HG02970 (cell line): ENCODE results near the gene FOXC1.

Source experiments
- ATAC-seq: cut with Tn5 transposase; IDR thresholded peaks from one replicate; pipeline ENCODE4 v1.9.1; 2021; ENCODE audit warnings: mild to moderate bottlenecking, moderate library complexity, moderate number of reproducible peaks; ENCODE audit not compliant: unreplicated experiment, low FRiP score

FOXC1 gene

DNA sequence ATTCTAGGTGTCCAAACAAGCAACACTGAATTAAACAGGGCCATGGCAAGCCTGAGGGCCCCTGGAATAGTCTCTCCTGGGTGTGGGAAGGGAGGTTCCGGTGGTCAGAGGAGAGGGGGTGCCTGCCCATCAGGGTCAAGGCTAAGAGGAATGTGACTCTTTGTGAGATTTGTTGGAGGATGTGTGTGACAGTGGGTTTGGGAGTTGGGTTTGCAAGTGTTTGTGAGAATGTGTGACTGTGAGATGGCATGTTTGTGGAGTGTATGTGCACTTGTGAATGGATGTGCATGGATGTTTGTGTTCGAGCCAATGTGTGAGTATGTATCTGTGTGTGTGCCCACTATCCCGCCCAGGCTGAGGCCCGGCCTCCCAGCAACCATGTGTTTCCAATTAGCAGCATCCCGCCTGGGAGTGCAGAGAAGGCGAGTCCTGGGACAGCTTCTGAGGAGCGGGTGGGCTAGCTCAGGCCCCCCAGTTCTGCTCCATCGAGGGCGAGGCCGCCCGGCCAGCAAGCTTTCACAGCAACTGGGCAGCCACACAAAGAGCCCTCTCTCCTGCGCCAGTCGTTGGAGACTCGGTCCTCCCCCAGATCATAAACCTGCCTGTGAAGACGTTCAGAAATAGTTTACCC is 12.6 kb downstream of the FOXC1 start:
- ATAC-seq: no peak

DNA sequence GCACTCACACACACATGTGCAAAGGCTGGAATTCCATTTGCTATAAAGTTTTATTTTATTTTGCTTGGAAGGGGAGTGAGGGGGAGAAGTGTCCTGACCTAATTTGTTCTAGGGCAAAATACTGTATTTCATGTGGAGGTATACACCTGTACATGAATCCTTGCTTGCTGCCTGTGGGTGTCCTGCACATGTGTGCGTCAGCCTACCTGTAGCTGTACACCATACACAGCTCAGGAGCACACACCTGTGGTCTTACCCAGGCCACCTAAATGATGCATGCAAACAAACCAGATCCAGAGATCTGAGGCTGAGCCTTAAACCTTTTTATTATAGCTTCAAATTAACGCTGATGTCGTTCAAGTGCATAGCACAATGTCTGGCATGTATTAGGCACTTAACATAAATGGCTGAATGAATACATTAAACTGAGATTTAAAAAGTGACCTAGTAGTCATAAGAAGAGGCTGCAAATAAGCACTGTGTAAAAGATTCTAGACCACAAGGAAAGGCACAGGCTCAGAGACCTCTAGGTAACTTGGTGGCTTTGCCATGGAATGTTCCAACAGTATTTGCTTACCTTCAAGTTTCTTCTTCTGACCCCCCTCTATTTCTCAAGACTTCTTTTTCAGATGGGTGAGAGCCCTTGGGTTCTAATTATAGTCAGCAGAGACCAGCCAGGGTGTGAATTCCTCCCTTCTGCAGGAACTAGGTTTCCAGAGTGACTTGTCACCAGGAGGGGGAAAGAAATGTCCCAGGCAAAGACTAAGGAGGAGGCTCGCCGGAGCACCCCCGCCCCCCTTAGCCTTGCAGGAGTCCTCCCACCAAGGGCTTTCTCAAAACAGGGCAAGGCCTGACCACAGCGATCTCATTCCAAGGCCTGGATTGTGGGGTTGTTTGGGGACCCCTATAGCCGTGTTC is 13.4 kb downstream of the FOXC1 start:
- ATAC-seq: no peak

DNA sequence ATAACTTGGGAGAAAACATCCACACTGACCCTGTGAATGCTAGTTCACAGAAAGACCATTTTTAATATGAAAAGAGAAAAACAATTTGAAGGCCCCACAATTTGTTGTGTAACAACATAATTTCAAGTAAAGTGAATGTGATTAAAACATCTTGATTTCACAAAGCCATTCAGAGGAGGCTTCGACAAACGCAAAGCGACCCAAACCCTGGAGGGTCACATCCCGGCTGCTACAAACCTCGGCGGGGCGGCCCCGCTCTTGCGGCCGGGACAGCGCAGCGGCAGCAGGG is 14.0 kb downstream of the FOXC1 start:
- no peak for ATAC-seq

DNA sequence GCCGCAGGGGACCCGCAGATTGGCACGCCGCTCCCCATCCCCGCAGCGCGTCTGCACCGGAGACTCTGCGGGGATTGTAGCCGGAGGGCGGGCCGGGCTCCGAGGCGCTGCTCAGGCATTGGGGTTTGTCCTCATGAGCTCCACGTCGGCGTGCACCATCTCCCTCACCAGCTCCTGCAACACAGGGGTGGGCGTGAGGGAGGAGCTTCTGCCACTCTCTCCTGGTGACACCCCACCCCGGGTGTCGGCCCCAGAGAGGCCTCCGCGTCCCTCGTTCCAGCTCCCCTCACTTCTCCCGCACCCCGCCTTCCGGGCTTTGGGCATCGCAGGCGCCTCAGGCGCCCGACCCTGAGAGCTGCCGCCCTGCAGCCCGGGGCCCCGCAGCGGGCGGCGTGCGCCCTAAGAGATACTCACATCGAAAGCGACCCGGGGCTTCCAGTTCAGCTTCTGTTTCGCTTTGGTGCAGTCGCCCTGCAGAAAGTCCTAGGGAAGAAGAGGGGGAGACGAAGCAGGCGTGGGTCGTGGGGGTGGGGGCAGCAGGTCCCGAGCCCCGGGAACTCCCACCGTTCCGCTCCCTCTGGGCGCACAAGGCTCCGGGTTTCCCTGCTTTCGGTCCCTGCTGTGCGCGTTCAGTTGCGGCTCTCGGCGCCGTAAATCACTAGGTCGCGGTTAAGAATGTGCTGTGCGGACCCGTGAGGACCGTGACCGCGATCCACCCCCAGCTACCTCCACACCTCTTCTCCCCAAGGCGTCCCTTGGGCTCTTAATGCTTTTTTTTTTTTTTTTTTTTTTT is 14.5 kb downstream of the FOXC1 start:
- ATAC-seq: no peak

DNA sequence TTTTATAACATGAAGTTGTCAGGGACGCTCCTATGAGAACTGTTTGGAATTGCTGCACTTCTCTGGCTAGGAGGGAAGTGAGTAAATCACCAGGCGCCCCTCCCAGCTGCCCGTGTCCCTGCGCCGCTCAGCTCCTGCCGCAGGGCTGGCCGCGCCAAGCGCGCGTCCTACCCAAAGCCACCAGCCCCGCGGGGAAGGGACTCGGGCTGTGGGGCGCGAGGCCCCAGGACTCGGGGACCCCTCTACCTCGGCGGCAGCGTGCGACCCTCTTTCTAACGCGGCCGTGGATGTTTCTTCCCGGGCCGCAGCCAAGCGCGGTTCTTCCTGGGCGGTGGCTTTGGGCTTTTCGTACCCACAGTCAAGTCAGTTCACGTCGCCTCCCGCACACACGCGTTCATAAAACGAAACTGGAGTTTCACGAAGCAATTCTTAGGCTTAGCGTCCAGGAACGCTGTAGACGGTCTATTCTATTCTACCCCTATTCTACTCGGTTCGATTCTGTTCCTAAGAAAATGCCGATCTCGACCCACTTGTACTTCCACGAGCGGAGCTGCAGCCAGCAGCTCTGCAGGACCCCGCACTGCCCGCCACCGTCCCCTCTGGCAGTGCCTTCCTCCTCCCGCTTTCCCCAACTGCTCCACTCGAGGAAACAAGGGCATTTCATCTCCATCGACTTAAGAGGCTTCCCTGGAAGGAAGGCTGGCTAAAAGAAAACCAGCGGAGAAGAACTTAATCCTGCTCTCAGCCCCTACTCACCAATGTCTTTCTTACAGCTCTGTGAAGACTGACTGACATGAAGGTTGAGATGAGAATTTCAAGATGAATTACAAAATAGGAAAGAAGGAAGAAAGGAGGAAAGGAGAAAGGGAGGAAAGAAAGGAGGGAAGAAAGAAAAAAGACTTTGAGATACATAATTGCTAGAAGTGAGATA is 15.4 kb downstream of the FOXC1 start:
- ATAC-seq: no peak

DNA sequence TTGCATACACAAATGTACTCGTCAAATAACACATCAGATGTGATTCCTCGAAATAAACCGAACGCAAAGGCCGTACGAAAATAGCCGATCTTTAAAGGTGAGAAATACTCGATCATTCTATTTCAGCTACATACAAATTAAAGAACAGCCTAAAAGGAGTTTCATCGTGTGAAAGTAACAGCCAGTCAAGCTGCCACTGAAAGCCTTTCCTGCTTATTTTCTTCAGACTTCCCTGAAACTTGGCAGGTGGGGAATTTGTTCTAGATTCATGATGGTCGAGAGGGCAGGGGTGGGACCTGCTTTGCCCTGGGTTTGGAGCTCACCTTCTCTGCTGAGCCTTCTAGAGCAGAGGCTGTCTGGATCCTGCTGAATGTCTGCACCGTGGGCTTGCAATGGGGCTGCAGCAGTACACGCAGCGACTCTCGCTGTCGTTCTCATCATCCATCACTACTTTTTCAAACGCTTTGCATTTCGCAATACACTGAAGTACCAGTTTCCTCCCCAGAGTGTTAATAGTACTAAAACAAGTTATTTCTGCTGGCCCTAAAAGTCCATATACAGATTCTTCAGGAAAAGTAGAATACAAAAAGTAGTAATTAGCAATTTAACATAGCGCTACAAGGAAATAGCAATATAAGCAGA is 16.2 kb downstream of the FOXC1 start:
- no peak for ATAC-seq

DNA sequence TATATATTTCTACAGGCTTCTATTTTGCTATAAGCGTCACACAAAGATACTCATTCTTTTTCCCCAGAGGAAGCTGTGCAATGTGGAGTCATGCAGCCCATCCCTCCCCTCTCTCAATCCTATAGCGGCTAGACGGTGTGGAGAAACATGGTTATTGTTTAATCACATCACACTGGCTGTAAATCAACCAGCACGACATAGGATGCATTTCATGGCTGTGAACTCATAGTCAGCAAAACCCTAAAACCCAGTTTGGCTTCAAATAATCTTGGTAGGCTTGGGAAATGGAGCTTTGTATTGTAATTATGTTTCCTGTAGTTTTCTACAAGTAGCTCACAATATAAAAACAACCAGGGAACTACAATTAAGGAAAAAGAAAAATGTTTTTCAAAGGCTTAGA is 16.8 kb downstream of the FOXC1 start:
- ATAC-seq: no peak

DNA sequence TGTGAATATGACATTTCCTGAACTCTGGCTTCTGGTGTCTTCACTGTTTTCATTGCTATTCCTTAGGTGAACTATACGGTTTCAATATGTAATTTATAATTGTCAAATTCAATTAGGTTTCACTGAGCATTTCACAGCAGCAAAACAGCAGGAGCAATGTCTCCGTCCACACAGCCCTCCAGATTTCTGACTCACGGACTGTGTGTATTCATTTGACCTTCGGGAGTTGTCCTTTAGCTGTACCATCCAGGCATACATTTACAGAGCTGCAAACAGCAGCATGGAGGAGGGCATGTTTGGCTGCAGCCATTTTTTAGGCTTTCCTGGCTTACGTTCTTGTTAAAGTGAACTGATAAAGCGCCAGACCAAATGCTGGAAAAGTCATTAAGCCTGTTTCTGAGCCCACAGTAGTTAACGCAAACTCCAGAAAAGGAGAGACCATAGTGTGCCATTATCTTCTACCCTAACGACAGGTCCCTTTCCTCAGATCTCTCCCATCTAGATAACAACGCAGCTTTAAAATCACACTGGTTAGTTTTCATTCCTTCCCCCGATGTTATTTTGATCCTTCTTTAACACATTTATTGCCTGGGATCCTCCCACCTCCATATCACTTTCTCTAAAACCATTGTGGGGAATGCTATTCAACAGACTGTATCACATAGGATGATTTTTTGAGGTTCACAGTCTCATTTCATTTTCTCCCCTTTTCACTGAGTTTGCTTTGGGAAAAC is 18.3 kb downstream of the FOXC1 start:
- ATAC-seq: no peak

DNA sequence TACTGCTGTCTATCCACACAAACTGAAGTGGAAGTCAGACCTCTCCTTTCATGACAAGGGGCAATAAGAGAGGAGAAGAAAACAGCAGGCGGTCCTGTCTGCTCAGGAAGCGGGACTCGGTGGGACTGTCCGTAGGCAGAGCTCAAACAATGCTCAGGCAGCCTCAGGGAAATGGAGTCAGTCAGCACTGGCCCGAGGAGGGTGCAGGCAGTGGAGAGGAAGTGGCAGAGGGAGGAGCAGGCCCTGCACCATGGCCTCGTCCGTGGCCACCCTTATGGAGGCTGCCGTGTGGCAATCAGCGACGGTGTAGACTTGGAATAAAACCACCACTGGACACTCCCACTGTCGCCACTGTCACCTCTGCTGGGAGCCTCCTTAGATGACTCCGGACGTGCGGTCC is 19.6 kb downstream of the FOXC1 start:
- no peak for ATAC-seq

DNA sequence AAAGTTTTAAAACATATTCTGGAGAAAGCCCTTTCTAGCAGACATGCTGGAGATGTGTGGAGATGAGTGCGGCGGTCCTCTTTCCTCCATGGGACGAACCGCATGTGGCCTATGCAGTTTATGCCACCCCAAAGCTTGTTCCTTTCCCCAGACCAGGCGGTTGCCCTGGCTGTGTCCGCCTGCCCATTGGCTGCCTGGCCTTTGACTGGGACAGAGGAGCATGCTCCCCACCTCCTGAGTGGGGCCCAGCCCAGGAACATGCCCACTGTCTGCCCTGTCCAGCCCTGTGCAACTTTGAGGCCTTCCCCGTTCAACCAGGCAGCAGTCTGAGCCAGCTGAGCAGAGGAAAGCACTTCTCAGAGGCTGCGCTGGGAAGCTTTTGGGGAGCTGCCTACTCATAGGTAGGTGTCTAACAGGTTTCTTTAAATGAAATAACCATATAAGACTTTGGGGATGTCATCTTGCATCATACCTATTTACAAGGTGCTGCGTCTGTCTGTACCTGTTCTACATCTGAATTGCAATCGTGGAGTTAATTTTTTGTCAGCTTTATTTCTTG is 20.6 kb downstream of the FOXC1 start:
- ATAC-seq: no peak

DNA sequence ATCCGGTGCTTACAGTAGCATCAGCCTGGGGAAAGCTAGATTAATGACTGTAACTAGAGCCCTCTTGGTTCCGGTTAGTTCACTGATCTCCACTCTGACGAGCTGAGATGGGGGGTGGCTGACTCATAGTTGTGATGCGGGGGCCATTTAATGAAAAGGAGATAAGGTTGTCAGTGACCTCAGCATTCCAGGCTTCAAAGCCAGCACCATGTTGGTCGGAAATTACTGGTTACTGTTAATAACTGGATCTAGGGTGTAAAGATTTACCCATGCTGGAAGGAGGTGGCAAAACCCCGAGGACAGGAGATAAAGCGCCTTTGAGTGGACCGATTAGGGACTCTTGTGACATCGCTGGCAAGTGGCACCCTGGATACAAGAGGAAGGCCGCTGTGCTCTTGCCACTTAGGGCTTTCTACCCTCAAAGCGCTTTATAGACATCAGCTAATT is 21.1 kb downstream of the FOXC1 start:
- no peak for ATAC-seq

DNA sequence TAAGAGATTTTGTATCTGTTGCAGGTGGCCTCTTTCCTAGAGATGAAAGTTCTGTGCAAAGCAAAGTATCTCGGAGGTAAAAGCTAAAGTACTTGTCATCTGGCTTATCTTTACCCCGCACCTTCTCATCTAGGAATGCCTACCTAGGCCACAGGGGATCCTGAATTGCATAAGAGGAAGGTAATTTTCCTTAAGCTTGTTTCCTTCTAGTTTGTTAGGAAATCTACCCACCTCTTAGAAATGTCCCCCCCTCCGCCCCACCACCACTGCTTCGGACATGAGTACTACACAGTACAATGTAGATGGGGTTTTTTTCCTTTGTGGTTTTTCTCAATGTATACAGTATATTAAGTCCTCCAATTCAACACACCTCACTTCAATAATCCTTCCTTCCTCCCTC is 21.5 kb downstream of the FOXC1 start:
- no peak for ATAC-seq

DNA sequence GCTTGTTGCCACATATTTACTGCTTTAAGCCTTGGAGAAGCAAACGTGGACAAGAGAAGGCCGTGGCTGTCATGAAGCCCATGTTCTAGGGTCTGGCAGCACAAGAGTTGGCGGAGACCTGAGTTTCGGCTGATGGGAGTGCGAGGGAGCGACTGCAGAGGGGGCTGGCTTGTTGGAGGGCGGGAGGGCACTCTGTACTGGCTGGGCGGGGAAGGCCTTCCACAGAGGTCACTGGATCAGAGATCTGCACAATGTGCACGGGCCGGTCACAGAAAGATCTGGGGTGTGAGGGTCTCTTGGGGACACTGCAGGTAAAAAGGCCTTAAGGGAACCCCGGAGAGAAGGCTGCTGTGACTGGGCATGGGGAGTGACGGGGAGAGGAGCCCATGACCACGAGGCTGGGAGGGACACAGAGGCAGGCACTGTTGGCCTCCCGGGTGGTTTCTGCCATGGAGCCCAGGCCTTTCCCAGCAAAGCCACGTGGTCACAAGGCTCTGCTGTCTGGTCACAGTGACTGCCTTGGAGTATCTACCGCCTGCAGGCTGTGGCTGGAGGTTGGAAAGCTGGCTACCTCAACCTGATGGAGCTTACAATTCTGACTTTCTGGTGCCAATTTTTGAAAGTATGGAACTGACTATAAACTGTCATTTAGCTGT is 23.8 kb downstream of the FOXC1 start:
- no peak for ATAC-seq

DNA sequence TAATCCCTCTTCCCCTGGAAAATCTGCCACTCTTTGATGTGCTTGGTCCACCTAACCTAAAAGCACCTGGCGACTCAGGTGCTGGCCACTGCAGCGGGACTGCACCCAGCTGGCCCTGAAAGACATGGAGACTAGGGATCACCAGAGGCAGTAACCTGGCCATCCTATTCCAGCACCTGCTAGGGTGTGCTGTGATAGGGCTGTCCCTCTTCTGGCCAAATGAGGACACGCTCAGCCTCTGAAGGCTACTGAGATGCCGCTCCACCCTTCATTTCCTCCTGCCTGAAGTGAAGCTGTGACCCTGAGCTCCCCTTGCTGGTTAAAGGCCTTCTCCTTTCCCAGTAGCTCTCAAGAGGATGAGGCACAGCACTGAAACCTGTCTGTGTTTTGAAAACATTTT is 24.4 kb downstream of the FOXC1 start:
- no peak for ATAC-seq

DNA sequence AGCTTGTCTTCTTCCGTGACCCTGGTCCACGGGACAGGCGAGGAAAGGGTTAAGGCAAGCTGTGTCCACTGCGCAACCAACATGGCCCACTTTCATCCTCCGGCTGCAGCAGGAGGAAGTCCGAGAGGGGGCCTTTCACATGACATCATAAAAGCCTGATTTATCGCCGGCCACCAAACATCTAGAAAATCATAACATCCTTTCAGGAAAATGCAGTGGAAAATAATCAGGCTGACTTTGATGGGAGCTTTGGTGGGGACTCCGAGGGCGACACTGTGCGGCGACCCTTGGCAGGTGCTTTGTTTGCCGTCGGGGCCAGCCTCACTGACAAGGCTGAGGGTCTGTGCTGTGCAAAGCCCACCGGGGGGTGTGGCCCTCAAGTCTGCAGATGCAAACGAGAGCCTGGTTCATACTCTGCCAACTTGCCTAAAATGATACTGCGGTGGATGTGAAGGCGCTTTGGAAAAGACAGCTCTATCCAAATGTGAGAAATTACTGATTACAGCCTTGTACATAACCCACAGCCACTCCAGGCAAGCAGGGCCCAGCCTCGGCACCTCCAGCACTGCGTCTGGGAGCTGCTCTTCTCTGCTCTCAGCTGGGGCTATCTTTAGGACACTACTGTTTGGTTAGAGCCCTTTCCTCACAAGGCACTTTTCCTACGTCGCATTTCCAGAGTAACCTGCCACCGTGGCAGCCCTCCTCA is 25.7 kb downstream of the FOXC1 start:
- no peak for ATAC-seq

DNA sequence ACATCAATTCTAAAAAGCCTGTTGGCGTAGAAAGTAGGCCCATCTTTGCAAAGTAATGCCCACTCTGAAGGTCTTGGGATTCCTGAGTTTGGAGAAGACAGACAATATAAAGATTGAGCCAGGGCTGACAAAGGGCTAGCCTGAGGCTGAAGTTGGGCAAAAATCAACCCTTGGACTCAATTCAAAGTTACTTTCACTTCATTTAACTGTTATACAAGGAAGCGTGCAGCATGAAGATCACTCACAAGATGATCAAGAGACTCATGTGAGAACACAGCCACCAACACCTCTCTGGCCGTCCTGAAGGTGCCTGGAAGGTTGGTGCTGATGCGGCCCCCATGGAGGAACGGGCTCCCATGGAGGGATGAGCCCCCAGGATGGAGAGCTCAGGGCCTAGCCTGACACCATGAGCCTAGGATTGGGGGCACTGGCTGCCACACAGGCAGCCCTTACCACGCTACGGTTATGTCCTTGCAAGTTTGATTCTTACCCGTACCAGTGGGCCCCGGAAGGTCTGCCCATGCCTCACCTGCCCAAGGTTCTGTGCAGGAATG is 26.6 kb downstream of the FOXC1 start:
- ATAC-seq: no peak
